GM23248 (cell line): ENCODE results near the gene RBM19. TPM values are rescaled to one million over a fixed set of nuclear protein-coding genes. Genes with fewer than 3 reads are reported as not detected.

Source experiments
- DNase-seq: peaks from one replicate; pipeline ENCODE4 v3.0.0-alpha.2; 2015
- H2AFZ ChIP-seq: fragments of 200-600 bp; sonication (generic); 2 replicates; pipeline ENCODE4 v1.6.1; 2016; ENCODE audit warnings: antibody characterized with exemption
- H3F3A ChIP-seq: fragments of 200-600 bp; sonication (generic); 2 replicates; pipeline ENCODE4 v1.6.1; 2016; ENCODE audit warnings: mild to moderate bottlenecking, antibody characterized with exemption, mixed run types; ENCODE audit not compliant: insufficient read depth
- H3K27ac ChIP-seq: fragments of 200-600 bp; sonication (generic); 2 replicates; pipeline ENCODE4 v1.5.1; 2016; ENCODE audit warnings: mild to moderate bottlenecking
- H3K27me3 ChIP-seq: fragments of 200-600 bp; sonication (generic); replicated peaks from 2 replicates; pipeline ENCODE4 v1.6.1; 2016; ENCODE audit warnings: mild to moderate bottlenecking; ENCODE audit not compliant: insufficient read depth
- H3K36me3 ChIP-seq: fragments of 200-600 bp; sonication (generic); 2 replicates; pipeline ENCODE4 v1.6.1; 2016; ENCODE audit warnings: low read depth, mild to moderate bottlenecking
- H3K4me1 ChIP-seq: fragments of 200-600 bp; sonication (generic); 2 replicates; pipeline ENCODE4 v1.6.1; 2016; ENCODE audit warnings: mild to moderate bottlenecking; ENCODE audit not compliant: insufficient read depth
- H3K4me2 ChIP-seq: fragments of 200-600 bp; sonication (generic); one replicate; pipeline ENCODE4 v1.6.1; 2016; ENCODE audit warnings: mild to moderate bottlenecking; ENCODE audit not compliant: unreplicated experiment
- H3K4me3 ChIP-seq: fragments of 200-600 bp; sonication (generic); 2 replicates; pipeline ENCODE4 v1.5.1; 2016; ENCODE audit warnings: mild to moderate bottlenecking
- H3K79me2 ChIP-seq: fragments of 200-600 bp; sonication (generic); 2 replicates; pipeline ENCODE4 v1.6.1; 2016; ENCODE audit warnings: mild to moderate bottlenecking; ENCODE audit not compliant: insufficient read depth
- H3K9ac ChIP-seq: fragments of 200-600 bp; sonication (generic); 2 replicates; pipeline ENCODE4 v1.6.1; 2016; ENCODE audit warnings: mild to moderate bottlenecking
- H3K9me2 ChIP-seq: fragments of 200-600 bp; sonication (generic); 2 replicates; pipeline ENCODE4 v1.6.1; 2016; ENCODE audit warnings: mixed run types, mild to moderate bottlenecking, moderate library complexity; ENCODE audit not compliant: insufficient read depth
- H3K9me3 ChIP-seq: fragments of 200-600 bp; sonication (generic); one replicate; pipeline ENCODE4 v1.6.1; 2017; ENCODE audit warnings: low read depth
- H4K20me1 ChIP-seq: fragments of 200-600 bp; sonication (generic); 2 replicates; pipeline ENCODE4 v1.6.0; 2016; ENCODE audit not compliant: insufficient read depth
- EZH2 ChIP-seq: fragments of 200-600 bp; sonication (generic); IDR thresholded peaks from 2 replicates; pipeline ENCODE4 v1.6.1; 2018; ENCODE audit warnings: antibody characterized with exemption, mild to moderate bottlenecking; ENCODE audit not compliant: insufficient read depth, poor library complexity, severe bottlenecking
- EZH2phosphoT487 ChIP-seq: fragments of 200-600 bp; sonication (generic); IDR thresholded peaks from 2 replicates; pipeline ENCODE4 v1.6.1; 2018; ENCODE audit warnings: antibody characterized with exemption, moderate library complexity, mild to moderate bottlenecking, low read depth; ENCODE audit not compliant: insufficient read depth
- WGBS, 2 experiments: methylation state at CpG; one replicate each; pipeline ENCODE4 v1.1.6; 2015 to 2017; ENCODE audit warnings: low lambda C conversion rate in 2 of 2, low coverage in 1 of 2; ENCODE audit errors: missing lambda C conversion rate in 2 of 2; 5-methylcytosine and 5-hydroxymethylcytosine counted together
- in situ Hi-C: fragments of 300-500 bp; cut with MboI; formaldehyde crosslinking; loops from 2 replicates; pipeline ENCODE4 v1.15.0; 2020
- polyA plus RNA-seq: library from polyadenylated mRNA; unstranded; fragments of >200 nt; fragmentation: Nextera tagmentation; extraction: Ambion mirVana; gene quantifications from 2 replicates; pipeline ENCODE4 v1.2.1, GENCODE V29; 2016
- total RNA-seq: library from RNA; depleted of rRNA; stranded (reverse); fragments of >200 nt; shearing (Covaris generic); gene quantifications from 2 replicates; pipeline ENCODE4 v1.2.3, GENCODE V29; 2014

The RBM19 gene
- total and polyA plus RNA-seq, 2 experiments from 2014 or later: 14.8 to 17.1 TPM

DNA sequence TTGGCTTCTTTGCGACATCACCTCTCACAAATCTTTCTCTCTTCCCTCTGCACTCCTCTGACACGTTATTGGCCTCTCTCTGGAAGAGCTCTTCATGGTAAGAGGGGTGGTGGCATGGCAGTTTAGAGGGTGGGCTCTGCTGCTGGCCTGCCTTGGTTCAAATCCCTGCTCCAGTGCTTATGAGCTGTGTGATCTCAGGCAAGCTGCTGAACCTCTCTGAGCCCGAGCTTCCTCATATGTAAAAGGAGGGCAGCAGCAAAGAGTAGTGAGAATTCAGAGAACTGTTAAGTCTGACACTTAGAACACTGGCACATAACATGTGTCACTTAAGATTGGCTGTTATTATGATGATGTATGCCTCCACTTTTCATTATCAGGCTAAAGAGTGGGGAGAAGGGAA is 118.3 kb downstream of the RBM19 start:
- Histone ChIP-seq H3K9me3 (no peaks in the 10 kb centered on the region), H3K79me2 (no peaks in the 10 kb centered on the region), H3K27ac (no peak overlapping the region), H4K20me1 (no peaks in the 10 kb centered on the region), H3K9me2 (no peaks in the 10 kb centered on the region), H3K36me3 (no peaks in the 10 kb centered on the region), H3K9ac (no peak overlapping the region), H3F3A (no peaks in the 10 kb centered on the region), H3K4me3 (no peak overlapping the region), H3K4me1 (no peaks in the 10 kb centered on the region), H3K27me3 (no peaks in the 10 kb centered on the region), H2AFZ (no peak overlapping the region), H3K4me2 (no peak overlapping the region)
- in situ Hi-C loops: no loop called here
- 62 to 65% methylated on average over 3 of the region's 3 CpGs for WGBS, 2 experiments
- TF ChIP-seq EZH2: no peak
- no peak for TF ChIP-seq EZH2phosphoT487
- DNase-seq: no peak

DNA sequence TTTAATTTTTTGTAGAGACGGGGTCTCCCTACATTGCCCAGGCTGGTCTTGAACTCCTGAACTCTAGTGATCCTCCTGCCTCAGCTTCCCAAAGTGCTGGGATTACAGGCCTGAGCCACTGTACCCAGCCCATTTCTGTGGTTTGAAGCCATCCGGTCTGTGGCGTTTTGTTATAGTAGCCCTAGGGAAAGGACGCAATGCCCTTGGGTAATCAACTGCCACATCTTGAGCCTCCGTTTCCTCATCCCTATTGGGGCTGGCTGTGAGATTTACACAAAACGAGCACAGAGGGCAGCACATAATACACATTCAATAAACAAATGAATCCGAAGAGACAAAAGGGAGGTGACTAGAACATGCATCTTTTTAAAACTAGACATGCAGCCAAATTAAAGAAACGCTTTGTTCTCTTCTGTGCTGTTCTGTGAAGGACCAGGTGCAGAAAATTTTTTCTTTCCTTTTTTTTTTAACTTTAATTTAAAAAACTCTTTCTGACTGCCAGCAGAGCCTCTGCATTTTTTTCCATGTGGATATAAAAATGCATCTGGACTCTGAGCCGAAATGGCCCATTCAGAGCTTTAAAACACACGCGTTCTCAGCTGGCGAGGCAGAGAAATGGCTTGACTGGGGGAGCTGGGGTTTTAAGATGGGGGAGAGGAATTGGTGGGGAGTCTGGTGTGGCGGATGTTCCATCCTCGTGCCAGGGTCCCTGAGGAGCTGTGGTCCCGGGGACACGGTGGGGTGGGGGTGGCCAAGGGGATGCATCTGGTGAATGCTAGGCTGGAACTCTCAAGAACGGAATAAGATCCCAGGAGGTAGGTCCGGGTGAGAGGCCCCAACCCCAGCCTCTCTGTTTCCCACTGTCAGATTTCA is 119.0 kb downstream of the RBM19 start:
- DNase-seq: no peak
- 85 to 89% methylated on average over 16 to 18 of the region's 18 CpGs for WGBS, 2 experiments
- no peaks in the 10 kb centered on the region for H4K20me1 ChIP-seq
- no peaks in the 10 kb centered on the region for H3F3A ChIP-seq
- H2AFZ ChIP-seq: no peak overlapping the region
- no peak overlapping the region for H3K4me3 ChIP-seq
- H3K27ac ChIP-seq: no peak overlapping the region
- no peaks in the 10 kb centered on the region for H3K79me2 ChIP-seq
- no peaks in the 10 kb centered on the region for H3K9me2 ChIP-seq
- no peaks in the 10 kb centered on the region for H3K27me3 ChIP-seq
- no peak overlapping the region for H3K4me2 ChIP-seq
- H3K4me1 ChIP-seq: no peaks in the 10 kb centered on the region
- TF ChIP-seq EZH2 (no peak), EZH2phosphoT487 (no peak)
- H3K9me3 ChIP-seq: no peaks in the 10 kb centered on the region
- H3K36me3 ChIP-seq: no peaks in the 10 kb centered on the region
- in situ Hi-C loops: no loop called here
- H3K9ac ChIP-seq: no peak overlapping the region

DNA sequence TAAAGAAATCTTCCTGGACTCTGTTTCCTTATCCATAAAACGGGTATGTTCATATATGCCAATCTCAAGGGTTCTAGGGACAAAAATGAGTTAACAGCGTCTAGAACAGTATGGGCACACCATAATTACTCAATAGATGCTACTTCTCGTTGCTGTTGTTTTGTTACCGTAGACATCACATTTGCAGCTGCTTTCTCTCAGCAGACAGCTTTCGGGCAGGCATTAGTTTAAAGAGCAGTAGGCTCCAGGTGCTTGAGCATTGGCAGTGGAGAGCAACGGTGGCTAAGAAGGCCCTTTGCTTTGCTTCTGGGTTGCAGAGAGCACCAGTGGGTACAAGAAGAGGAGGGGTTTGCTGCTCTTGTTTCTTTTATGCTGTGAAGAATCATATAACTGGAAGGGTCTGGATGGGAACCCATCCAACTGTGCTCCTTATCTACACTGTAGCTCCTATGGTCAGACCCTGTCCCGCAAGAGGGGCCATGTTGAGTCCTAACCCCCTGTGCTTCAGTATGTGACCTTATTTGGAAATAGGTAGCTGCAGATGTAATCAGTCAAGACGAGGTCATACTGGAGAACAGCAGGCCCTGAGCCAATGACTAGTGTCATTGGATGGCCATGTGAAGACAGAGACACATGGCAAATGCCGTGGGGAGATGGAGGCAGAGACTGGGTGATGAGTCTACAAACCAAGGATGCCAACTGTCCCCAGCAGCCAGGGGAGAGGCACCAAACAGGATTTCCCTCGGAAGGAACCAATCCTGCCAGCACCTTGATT is 120.0 kb downstream of the RBM19 start:
- TF ChIP-seq EZH2phosphoT487 (no peak), EZH2 (no peak)
- WGBS, 2 experiments: 76 to 79% methylated on average over 10 of the region's 10 CpGs
- DNase-seq: peak; percentile 22

DNA sequence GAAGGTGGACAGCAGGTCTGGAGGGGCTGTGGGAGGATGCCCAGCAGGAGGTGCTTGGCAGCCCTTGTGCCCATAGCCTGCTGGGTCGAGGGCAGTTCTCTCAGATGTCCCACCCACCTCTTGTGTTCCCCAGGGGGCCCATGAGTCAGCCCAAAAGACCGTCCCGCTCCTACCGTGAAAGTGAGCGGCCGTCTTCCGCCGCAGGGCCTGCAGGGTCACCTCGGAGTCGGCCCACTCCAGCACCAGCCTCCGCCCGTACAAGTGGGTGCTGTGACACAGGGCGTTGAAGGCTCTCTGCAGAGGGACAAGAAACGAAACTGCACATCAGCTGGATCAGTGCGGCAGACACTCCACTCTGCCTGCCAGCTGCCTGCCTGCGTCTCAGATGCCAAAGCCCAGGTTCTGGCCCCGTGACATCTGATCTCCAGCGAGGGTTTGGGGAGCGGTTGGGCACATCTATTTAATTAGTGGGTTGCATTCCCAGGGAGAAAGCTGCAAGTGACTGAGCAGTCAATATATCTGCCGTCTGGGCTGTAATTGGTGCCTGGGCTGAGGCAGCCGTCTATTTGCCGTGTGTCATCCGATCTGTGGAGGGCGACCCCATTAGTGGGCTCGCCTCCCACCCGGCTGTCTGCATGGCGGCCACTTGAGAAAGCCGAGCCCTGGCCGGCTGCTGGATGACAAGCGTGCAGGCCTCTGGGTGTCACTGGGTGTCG is 121.5 kb downstream of the RBM19 start:
- no peak for DNase-seq
- 88 to 91% methylated on average over 31 of the region's 31 CpGs for WGBS, 2 experiments

More for the DNA sequence above, 120.0 kb downstream of the RBM19 start:
- no peaks in the 10 kb centered on the region for H3K27me3 ChIP-seq
- in situ Hi-C loops: no loop called here
- H3F3A ChIP-seq: no peaks in the 10 kb centered on the region
- no peak overlapping the region for H2AFZ ChIP-seq
- H3K9ac ChIP-seq: no peak overlapping the region
- H3K27ac ChIP-seq: no peak overlapping the region
- H3K4me1 ChIP-seq: no peaks in the 10 kb centered on the region
- H4K20me1 ChIP-seq: no peaks in the 10 kb centered on the region
- H3K79me2 ChIP-seq: no peaks in the 10 kb centered on the region
- no peak overlapping the region for H3K4me2 ChIP-seq
- H3K9me2 ChIP-seq: no peaks in the 10 kb centered on the region
- H3K9me3 ChIP-seq: no peaks in the 10 kb centered on the region
- no peak overlapping the region for H3K4me3 ChIP-seq
- no peaks in the 10 kb centered on the region for H3K36me3 ChIP-seq

More for the DNA sequence above, 121.5 kb downstream of the RBM19 start:
- H3F3A ChIP-seq: no peaks in the 10 kb centered on the region
- H3K4me1 ChIP-seq: no peaks in the 10 kb centered on the region
- TF ChIP-seq EZH2phosphoT487 (no peak), EZH2 (no peak)
- H3K9me2 ChIP-seq: no peaks in the 10 kb centered on the region
- no peak overlapping the region for H2AFZ ChIP-seq
- no peaks in the 10 kb centered on the region for H3K9me3 ChIP-seq
- H3K27ac ChIP-seq: no peak overlapping the region
- no peaks in the 10 kb centered on the region for H3K79me2 ChIP-seq
- no peaks in the 10 kb centered on the region for H4K20me1 ChIP-seq
- no peaks in the 10 kb centered on the region for H3K36me3 ChIP-seq
- no peaks in the 10 kb centered on the region for H3K27me3 ChIP-seq
- no peak overlapping the region for H3K4me2 ChIP-seq
- in situ Hi-C loops: no loop called here
- H3K9ac ChIP-seq: no peak overlapping the region
- H3K4me3 ChIP-seq: no peak overlapping the region
